ENCODE data around the gene SNN.

SNN gene

DNA sequence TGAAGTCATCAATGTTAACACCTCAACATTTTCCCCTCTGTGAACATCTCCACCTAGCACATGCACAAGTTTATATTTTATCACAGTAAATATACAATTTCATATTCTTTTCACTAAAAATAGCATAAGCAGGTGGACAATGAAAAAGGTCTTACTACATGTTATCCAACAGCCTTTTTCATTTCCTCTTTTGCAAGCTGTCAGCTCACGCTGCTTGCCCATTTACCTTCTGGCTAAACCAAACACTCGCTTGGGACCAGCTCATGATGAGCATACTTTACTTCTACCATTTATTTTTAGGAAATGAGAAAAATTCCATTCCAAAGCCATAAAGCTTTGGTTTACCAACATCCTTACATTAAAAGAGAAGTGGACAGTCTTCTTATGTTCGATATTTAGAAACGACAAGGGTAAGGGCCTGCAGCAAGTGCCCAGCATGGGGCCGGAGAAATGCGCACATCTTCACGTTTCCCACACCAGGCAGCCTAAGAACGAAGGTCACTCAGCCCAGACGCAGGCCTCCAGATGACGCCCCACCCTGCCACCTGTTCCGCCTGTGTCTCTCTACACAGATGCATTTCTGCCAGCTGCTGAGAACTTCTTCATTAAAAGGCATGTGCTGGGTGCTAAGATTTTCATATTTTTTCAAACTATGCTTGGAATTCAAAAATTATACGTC lies 13.9 kb downstream of the SNN start:
- no peak for DNase-seq

DNA sequence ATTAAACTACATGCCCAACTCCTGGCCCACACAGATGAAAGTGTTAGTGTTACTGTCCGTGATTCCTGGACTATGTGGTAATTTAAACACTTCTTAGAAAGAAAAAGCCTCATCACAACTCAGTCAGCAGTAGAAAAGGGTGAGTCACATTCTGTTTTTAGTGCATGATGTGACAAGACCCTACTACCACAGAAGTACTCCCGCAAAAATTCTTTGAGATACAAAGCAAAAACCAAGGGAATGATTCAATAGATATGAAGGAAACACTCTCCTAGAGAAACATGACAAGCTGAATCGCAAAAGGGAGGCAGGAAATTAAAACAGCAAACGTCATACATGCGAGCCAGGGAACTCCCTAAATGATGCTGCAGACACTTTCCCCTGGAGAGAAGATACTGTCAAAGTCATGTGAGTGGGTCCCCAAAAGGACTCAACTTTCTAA lies 14.4 kb downstream of the SNN start:
- DNase-seq: no peak

DNA sequence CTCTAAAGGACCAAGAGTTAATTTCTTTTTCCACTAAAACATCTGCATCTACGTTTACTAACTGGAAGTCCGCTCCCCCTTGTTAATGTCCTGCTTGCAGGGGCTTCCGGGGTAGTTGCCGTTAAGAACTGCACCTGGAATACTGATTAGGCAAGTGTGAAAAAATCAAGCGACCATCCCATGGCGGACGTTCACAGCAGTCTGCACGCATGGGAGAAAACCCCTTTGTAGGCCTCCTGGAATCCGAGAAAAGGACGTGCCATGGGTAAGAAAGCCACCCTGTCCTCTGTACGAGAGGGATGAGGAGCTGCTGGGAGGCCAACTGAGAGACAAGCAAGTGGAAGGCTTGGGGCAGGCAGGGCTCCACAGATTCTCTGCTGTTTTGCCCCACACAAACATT lies 14.9 kb downstream of the SNN start:
- DNase-seq: no peak

- no peak for DNase-seq
Measured at GRCh38 chr16:11684231-11685025, 16.2 kb downstream of the SNN start.

- DNase-seq: no peak
Measured at GRCh38 chr16:11685844-11686618, 17.8 kb downstream of the SNN start.

DNA sequence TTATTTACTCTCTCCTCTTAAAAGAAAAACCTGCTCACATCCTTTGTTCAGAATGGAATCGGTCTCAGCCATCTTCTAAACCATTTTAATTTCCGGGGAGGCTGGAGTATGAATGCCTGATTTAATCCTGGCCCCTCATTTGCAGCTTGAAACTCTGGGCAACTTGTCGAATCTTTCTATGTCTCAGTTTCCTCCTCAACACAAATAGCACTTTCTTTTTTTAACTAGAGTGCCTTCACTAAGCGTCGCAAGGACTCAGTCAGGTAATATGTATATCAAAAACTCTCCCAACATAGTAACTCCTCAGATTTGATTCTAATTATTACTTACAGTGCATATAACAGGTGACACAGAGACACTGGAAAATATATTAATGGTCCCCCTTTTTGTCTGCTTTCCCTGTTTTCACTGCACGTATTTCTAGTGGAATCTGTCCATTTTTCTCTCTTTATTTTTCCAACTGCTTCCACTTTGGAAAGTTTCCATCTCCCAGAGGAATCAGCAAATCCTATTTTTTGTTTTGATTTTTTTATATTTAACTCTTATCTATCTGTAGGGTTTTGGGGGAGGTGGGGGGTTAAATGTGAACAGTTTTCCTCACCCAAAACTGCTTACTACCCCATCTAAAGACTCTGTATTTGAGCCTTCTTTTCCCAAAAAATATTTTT lies 18.6 kb downstream of the SNN start:
- no peak for DNase-seq

DNA sequence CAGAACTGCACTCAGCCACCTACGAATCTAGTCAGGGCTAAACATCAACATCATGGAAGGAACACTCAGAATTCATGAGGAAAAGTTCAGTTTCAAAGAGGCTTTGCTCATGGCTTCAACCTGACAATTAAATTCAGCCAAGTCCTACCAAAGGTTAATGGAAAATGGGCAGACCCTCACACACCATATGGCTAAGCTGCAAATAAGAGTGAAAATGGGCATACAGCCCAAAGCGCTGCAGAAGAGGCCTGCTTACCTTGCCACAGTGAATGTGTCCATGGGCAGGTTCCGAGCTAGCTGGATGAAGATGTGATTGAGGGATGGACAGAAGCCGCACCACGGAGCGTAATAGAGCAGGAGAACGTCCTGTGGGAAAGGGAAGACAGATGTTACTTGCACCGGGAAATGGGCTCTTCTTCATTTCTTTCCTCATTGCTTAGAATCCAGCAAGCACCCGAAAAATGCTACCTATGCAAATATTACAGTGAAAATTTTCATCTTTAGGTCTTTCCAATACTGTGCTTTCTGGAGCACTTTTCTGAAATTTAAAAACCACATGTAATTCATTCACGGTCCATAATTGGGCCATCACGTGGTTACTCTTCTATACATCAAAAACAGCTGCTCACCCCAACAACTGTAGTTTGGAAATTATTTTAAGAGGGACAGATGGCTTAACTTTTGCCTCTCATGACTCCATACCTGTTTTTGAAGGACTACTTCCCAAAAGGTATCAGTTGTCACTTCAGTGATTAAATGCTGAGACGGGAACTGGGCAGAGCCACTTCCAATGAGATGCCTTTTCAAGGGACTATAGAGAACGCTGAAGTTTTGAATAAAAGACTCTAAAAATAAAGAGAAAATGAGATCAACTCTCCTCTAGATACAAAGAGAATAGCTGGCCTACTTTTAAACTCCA lies 19.6 kb downstream of the SNN start:
- DNase-seq: no peak

- DNase-seq: no peak
Measured at GRCh38 chr16:11688520-11688886, 20.2 kb downstream of the SNN start.

DNA sequence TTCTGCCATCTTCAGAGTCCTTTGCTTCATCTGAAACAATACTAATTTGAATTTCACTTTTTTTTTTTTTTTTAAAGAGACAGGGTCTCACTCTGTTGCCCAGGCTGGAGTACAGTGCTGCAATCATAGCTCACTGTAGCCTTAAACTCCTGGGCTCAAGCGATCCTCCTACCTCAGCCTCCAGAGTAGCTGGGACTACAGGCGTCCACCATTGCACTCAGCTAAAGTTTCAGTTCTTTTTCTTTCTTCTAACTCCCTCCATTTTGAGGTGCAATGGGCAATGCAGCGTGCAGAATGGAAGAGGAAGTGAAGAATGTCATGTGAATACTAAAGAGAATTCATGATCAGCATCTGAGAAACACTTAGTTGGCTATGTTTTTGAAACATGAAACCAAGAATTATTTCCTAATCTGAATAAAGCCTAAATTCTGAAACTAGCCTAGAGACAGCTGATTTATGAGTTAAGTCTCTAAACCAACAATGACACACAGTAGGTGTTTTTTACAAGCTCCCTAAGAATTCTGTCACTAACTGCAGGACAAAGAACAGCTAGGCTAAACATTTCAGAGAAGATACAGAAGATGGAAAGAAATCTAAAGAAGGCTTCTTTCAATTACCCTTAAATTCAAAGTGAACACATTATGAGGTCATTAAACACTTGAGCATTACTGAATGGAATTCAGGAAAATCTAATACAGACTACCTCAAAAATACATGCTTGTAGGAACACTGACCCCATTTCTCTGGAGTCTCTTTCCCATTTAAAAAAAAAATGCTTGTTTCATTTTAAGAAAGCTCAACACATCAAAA lies 21.0 kb downstream of the SNN start:
- peak; percentile 38 for DNase-seq

GRCh38 chr16:11691235-11691634 lies 23.0 kb downstream of the SNN start:
- DNase-seq: no peak

GRCh38 chr16:11691771-11692170 lies 23.5 kb downstream of the SNN start:
- no peak for DNase-seq

GRCh38 chr16:11692171-11692570 lies 23.9 kb downstream of the SNN start:
- DNase-seq: no peak

- DNase-seq: no peak
Measured at GRCh38 chr16:11692651-11693050, 24.4 kb downstream of the SNN start.

GRCh38 chr16:11696266-11697012 lies 28.2 kb downstream of the SNN start:
- DNase-seq: no peak

DNA sequence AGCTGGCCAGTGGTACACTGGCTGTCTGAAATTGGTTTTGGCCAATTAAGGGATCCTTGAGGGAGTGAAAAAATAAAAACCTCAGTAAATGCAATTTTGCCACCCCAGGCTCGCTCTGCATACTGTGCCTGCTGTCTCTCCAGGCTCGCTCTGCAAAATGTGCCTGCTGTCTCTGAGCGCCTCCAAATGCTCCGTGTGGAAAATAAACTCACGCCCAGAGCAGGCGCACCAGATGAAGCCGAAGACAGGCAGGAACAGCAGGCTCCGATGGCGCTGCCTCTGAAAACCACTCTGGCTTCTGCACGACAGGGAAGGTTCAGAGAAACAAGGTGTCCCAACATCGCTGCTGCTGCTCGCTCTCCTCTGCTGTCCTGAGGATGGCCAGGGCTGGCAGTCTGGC lies 29.1 kb downstream of the SNN start:
- DNase-seq: no peak

GRCh38 chr16:11698271-11698689 lies 30.0 kb downstream of the SNN start:
- DNase-seq: no peak

DNA sequence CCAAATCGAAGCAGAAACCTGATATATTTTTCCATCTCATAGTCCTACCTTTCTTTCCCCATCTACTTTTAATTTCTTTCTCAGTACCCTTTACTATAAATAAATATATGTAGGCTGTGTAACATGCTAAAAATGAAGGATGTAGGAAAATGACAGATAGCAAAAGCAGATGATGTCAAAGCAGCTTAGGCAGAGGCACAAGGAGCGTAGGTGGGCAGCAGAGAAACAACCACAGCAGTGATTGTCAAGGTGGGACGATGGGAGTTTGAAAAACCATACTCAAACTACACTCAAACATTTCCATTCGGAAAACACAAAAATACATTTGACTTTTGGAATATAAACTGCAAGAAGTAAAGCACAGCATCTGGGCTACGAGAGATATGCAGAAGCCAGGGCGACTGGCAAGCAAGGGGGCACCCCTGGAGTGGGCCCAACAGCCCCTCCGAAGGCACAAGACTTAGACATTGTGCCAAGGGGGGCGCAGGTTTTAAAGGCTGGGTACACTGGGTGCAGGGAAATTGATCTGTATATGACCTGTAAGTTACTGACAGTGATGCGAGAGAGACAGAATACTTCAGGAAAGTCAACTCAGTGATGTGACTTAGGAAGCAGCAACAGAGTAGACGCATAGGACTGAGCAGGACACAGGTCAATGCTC lies 31.1 kb downstream of the SNN start:
- DNase-seq: no peak

- no peak for DNase-seq
Measured at GRCh38 chr16:11700264-11701029, 32.2 kb downstream of the SNN start.
